Activated naive CD4-positive, alpha-beta T cell treated with anti-CD3 and anti-CD28 coated beads, Interleukin-2, amount 50 U/mL, for 72 hours (primary cell): ENCODE data around the gene CDHR2. TPM values are rescaled to one million over a fixed set of nuclear protein-coding genes. Genes with fewer than 3 reads are reported as not detected.

Source experiments
- ATAC-seq, 2 donors: fragments of 150-1000 bp; cut with Tn5 transposase; 2 replicates each; pipeline ENCODE4 v1.10.0; 2021; ENCODE audit warnings: mild to moderate bottlenecking in 2 of 2, moderate library complexity in 2 of 2
- DNase-seq, 2 donors: peaks; one replicate each; pipeline ENCODE4 v3.0.0; 2021 to 2022; ENCODE audit warnings: low spot score in 2 of 2
- H3K27ac Mint-ChIP-seq, 2 donors: one replicate each; pipeline ENCODE4 v1.8.0; 2022; ENCODE audit warnings: mild to moderate bottlenecking in 2 of 2, mixed read lengths in 2 of 2
- H3K36me3 Mint-ChIP-seq, 2 donors: one replicate each; pipeline ENCODE4 v1.8.0; 2022; ENCODE audit warnings: mixed read lengths in 2 of 2
- H3K9me3 Mint-ChIP-seq, 2 donors: one replicate each; pipeline ENCODE4 v1.8.0; 2022; ENCODE audit warnings: mixed read lengths in 2 of 2
- total RNA-seq, 2 donors: library from RNA; stranded (reverse); gene quantifications; one replicate each; pipeline ENCODE4 v1.2.3, GENCODE V29; 2022

Gene CDHR2
- total RNA-seq, 2 donors from 2014 or later = 0.05 to 0.54 TPM

- Mint-ChIP-seq H3K9me3 (no peaks in the 10 kb centered on the region), H3K27ac (peak overlapping the region; percentile 92 to 98), H3K36me3 (peaks cover 14 to 23% of the 10 kb centered on the region in 2 donors)
- ATAC-seq (peak in 1 of 2 donors; percentile 35), DNase-seq (peak in 1 of 2 donors; percentile 73)
Observed at GRCh38 chr5:176535101-176535663, 14.0 kb upstream of the CDHR2 start.

DNA sequence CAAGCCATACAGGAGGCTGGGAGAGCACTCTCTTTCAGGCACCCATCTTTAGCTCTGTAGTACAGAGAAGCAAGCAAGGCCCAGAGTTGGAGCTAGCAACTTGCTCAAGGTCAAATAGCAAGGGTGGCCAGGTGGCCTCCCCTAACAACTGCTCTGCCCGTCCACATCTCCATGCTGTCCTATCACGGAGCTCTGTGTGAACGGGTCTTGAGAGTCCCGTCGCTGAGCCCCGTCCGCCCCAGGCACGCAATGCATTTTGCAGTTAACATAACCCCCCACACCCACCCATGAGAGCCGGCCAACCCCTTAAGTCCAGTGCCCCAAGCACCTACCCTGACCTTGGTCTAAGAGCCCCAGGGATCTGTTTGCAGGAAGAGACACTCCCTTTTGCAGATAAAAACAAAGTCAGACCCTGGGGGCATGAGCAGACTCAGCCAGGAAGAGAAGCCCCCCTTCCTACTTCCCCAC, 13.4 kb upstream of the CDHR2 start:
- H3K9me3 Mint-ChIP-seq = no peaks in the 10 kb centered on the region
- peak overlapping the region; percentile 92 to 98 for H3K27ac Mint-ChIP-seq
- ATAC-seq (no peak), DNase-seq (no peak)
- H3K36me3 Mint-ChIP-seq = peaks cover 14 to 23% of the 10 kb centered on the region in 2 donors

GRCh38 chr5:176536132-176536901, 12.8 kb upstream of the CDHR2 start:
- Mint-ChIP-seq H3K27ac (peak overlapping the region; percentile 92 to 98), H3K9me3 (no peaks in the 10 kb centered on the region), H3K36me3 (peaks cover 14 to 19% of the 10 kb centered on the region in 2 donors)
- peak; percentile 18 to 19 for ATAC-seq
- DNase-seq = peak; percentile 67 to 77

GRCh38 chr5:176536902-176537553, 12.1 kb upstream of the CDHR2 start, which contains the start of gene RNF44:
TSS of gene RNF44 (minus strand) at chr5:176537402. CDS start at chr5:176532472, 4,930 bp downstream.
- H3K36me3 Mint-ChIP-seq = peaks cover 14 to 17% of the 10 kb centered on the region in 2 donors
- ATAC-seq = peak; percentile 65 to 73
- peak within 1 kb of the TSS; percentile 92 to 97 for H3K27ac Mint-ChIP-seq
- H3K9me3 Mint-ChIP-seq = no peaks in the 10 kb centered on the region
- peak; percentile 98 for DNase-seq

DNA sequence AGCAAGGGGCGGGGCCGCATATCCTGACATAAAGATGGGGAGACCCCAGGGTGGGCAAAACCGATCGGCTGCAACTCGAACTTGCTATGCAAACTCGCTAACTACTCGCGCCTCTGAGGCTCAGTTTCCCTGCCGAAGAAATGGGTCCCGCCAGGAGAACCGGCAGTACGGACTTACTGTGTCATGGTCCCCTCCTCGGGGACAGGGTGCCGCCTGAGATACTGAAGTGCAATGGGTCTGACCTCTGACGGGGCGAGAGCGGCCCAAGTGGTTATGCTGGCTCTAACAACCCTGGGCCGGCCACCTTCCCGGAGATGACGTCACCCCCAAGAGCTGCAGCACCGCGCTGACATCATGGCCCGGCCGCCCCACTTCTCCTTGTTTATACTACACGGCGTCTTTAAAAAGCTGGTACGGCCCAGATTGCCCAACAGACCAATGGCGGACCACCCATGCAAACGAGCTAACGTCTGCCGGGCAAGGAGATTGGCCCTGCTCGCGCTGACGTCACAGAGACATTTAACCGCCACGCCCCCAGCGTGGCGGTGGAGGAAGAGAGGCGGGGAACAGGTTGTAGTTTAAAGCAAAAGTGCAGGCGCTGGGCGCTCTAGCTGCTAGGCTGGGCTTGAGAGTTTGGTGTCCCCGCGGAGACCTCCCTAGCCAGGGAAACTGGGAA, 11.4 kb upstream of the CDHR2 start:
- ATAC-seq = peak; percentile 72 to 80
- DNase-seq = peak; percentile 92 to 96
- peaks cover 14 to 17% of the 10 kb centered on the region in 2 donors for H3K36me3 Mint-ChIP-seq

GRCh38 chr5:176538230-176538988, 10.7 kb upstream of the CDHR2 start:
- no peak for DNase-seq
- Mint-ChIP-seq H3K36me3 (peaks cover 14 to 17% of the 10 kb centered on the region in 2 donors), H3K9me3 (no peaks in the 10 kb centered on the region), H3K27ac (peak overlapping the region; percentile 92 to 97)
- ATAC-seq = no peak

More for the DNA sequence above, 11.4 kb upstream of the CDHR2 start:
- Mint-ChIP-seq H3K27ac (peak overlapping the region; percentile 92 to 97), H3K9me3 (no peaks in the 10 kb centered on the region)

DNA sequence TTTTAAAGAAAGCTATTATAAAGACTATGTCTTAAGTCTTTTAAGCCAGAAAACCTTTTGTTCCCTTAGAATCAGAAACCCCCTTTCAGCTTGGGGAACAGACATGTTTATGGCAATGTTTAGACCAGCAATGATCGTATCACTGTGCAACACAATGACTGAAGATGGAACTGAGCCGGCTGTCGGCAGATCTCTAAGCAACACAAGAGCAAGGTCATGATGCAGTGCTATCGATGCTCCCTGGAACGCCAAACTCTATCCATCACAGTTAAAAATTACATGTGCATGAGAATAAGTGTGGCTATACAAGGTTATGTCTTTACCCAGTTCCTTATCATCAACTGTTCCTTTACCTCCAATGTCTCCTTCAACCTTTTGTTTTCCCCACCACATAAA, 10.2 kb upstream of the CDHR2 start:
- ATAC-seq = no peak
- H3K36me3 Mint-ChIP-seq = peaks cover 14 to 16% of the 10 kb centered on the region in 2 donors
- H3K27ac Mint-ChIP-seq = no peak overlapping the region
- no peak for DNase-seq
- H3K9me3 Mint-ChIP-seq = no peaks in the 10 kb centered on the region

- Mint-ChIP-seq H3K9me3 (no peaks in the 10 kb centered on the region), H3K36me3 (peaks cover 7 to 8% of the 10 kb centered on the region in 2 donors), H3K27ac (peak overlapping the region; percentile 87)
- DNase-seq (no peak), ATAC-seq (no peak)
Observed at GRCh38 chr5:176540476-176540899, 8.7 kb upstream of the CDHR2 start.

GRCh38 chr5:176540956-176541337, 8.2 kb upstream of the CDHR2 start:
- H3K36me3 Mint-ChIP-seq = peaks cover 3% of the 10 kb centered on the region in 2 donors
- H3K27ac Mint-ChIP-seq = peak overlapping the region; percentile 87
- DNase-seq (no peak), ATAC-seq (no peak)
- H3K9me3 Mint-ChIP-seq = no peaks in the 10 kb centered on the region

DNA sequence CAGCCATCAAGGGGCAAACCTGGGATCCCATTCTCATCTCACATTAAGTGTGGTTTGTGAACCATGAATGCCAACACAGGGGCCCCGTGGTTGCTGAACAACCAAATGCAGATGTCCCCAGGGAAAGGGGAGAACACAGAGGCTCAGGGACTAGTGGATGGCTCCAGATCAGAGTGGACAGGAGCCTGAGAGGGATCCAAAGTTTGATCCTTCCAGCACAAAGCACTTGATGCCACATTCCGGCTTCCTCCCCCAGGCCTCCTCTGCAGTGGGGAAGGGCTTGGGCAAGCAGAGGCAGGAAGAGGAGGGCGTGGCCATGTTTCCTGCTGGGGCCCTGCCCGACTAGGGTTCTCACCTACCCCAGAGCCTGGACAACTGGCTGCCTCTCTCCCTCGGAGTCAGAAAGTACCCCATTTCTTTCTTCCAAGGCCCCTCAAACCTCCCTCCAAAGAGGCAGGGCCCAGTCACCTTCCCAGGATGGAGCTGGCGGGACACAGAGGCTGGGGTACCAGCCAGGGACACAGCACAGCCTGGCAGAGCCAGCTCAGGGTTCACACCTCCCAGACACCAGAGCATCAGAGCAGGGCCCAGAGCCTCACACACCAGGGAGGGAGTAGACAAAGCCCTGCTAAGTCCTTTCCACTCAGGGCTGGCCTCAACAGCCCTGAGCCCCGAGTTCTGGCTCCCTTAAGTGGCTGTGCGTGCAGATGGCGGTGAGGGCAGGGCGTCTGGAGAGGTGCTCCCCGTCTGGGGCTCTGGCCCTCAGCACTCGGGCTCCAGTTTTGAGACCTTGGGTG, 7.6 kb upstream of the CDHR2 start:
- Mint-ChIP-seq H3K27ac (peak overlapping the region; percentile 87 to 94), H3K9me3 (no peaks in the 10 kb centered on the region), H3K36me3 (no peaks in the 10 kb centered on the region)
- ATAC-seq (peak in 1 of 2 donors; percentile 13), DNase-seq (peak; percentile 71 to 74)

DNA sequence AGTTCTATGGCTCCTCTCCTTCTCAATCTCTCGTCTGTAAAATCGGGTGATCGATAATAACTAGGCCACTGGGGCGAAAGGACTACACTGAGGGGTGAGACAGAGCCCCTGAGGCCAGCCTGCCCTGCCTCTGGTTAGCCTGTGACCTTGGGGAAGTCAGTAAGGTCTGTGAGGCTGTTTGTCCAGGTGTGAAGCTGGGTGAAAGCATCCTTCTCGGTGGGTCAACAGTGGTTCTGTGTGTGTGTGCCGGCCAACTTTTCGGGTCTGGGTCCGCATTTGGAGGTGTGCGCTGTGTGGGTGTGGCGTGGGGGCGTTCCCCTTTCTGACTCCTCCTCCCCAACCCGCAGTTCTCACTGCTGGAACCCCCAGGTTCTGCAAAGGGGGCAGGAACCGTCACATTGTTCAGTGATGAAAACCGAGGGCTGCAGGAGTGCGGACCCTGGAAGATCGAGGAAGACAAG, 7.0 kb upstream of the CDHR2 start:
- ATAC-seq (peak in 1 of 2 donors; percentile 20), DNase-seq (peak in 1 of 2 donors; percentile 75)
- no peaks in the 10 kb centered on the region for H3K9me3 Mint-ChIP-seq
- H3K36me3 Mint-ChIP-seq = no peaks in the 10 kb centered on the region
- H3K27ac Mint-ChIP-seq = peak overlapping the region; percentile 87 to 94

- Mint-ChIP-seq H3K9me3 (no peaks in the 10 kb centered on the region), H3K36me3 (no peaks in the 10 kb centered on the region), H3K27ac (peak overlapping the region; percentile 88 to 94)
- peak; percentile 39 to 55 for ATAC-seq
- peak in 1 of 2 donors; percentile 46 for DNase-seq
Observed at GRCh38 chr5:176542596-176543427, 6.3 kb upstream of the CDHR2 start.

DNA sequence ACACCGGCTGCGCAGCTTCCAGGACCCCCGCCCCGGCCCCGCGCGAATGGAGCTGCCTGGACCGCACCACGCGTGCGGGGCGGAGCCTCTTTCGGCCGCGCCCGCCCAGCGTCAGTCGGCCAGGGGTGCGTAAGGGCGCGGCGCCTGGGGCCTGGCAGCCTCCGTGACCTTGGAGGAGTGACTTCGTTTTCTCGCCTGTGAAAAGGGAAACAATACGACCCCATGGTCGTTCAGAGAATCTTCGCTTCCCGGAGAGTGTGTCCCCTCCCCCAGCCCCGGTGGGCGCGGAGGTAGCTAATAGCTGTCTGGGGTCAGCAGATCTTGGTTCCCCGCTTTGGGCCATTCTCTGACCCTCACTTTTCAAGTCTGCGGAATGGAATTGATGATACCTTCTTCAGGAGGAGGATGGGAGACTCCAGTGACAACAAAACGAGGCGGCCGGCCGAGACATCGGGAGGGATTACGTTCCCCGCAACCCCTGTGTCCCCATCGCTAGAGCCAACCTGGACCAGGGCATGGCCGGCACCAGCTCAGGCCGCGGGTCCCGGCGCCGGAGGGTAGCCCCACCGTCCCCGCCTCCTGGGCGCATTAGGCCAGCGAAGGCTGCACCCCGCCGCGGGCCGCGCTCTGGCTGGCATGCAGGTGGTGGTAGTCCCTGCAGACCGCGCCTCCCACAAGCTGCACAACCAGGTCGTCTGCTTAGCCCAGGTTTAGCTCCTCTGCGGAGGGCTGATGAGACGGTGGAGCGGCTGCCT, 5.5 kb upstream of the CDHR2 start:
- DNase-seq (peak; percentile 82), ATAC-seq (peak; percentile 82 to 85)
- Mint-ChIP-seq H3K36me3 (no peaks in the 10 kb centered on the region), H3K27ac (peak overlapping the region; percentile 88 to 95), H3K9me3 (no peaks in the 10 kb centered on the region)

DNA sequence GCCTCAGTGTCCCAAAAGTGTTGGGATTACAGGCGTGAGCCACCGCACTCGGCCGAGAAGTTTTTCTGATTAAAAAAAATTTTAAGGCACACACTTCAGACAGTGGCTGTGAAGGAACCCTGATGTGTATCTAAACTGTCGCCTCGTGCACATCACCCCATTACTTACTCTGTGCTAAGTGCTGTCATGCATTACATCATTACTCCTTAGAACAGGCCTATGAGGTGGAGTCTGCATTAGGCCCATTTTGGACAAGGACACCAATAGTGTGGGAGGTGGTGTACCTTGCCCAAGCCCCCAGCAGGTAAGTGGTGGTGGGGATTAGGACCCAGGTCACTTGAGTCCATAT, 3.8 kb upstream of the CDHR2 start:
- DNase-seq (no peak), ATAC-seq (no peak)
- H3K36me3 Mint-ChIP-seq = no peaks in the 10 kb centered on the region
- H3K27ac Mint-ChIP-seq = no peak overlapping the region
- no peaks in the 10 kb centered on the region for H3K9me3 Mint-ChIP-seq
